ACHN (cell line): ENCODE results near the gene BRME1.
A peak's percentile ranks its signal among the peaks of the same experiment; 100 is the strongest.

Experiments used
- DNase-seq: peaks from one replicate; pipeline ENCODE4 v3.0.0-alpha.2; 2015
- in situ Hi-C: cut with HindIII; loops from 2 replicates; pipeline ENCODE4 v1.10.0; 2017; ENCODE audit warnings: low sequenced_read_pairs, low pct_ligation_motif_present, low pct_unique_long_range_greater_than_20kb

Gene BRME1

DNA sequence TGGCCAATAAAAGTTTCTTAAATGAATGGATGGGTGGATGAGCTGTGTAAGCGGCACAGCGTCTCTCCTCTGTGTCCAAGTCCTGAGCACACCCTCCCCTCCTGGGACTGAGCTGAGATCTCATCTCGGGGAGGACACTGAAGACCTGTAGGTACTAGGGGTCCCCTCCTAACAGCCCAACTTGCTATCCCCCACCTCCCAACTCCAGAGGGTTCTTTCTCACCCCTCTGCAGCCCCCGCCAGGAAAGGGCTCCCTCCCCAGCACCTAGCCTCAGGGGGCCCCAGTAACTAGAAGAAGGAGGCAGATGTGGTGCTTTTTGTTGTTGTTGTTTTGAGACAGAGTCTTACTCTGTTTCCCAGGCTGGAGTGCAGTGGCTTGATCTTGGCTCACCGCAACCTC, 30.1 kb downstream of the BRME1 start:
- no peak for DNase-seq
- in situ Hi-C loops: no loop called here

DNA sequence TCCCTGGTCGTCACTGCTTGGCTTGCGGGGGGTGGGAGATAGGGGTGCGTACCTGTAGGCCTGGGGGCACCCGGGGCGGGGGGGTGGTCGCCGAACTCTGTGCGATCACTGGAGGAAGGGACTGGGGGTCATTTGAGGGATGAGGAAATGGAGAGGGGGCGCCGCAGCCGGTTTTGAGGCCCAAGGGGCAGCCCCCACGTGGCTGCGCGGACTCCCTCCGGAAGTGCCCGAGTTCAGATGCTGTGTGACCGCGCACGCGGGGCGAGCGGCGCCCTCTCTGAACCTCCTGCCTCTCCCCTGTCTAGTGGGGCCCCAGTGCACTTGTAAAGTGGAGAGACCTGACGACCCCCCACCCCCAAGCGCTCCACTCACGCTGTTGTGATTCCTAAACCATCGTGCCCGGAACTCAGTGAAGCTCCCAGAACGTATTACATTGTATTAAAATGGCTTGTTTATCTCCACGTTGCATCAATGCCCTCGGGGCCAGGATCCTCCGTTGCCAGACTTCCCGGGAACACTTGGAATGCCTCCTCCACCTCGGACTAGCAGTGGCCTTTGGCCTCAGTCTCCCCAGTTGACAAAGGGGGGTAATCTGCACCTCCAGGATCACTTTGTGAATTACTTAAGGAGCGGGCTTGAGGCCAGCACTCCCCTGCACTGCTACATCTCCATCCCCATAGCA, 31.9 kb downstream of the BRME1 start:
- in situ Hi-C loops: no loop called here
- no peak for DNase-seq

DNA sequence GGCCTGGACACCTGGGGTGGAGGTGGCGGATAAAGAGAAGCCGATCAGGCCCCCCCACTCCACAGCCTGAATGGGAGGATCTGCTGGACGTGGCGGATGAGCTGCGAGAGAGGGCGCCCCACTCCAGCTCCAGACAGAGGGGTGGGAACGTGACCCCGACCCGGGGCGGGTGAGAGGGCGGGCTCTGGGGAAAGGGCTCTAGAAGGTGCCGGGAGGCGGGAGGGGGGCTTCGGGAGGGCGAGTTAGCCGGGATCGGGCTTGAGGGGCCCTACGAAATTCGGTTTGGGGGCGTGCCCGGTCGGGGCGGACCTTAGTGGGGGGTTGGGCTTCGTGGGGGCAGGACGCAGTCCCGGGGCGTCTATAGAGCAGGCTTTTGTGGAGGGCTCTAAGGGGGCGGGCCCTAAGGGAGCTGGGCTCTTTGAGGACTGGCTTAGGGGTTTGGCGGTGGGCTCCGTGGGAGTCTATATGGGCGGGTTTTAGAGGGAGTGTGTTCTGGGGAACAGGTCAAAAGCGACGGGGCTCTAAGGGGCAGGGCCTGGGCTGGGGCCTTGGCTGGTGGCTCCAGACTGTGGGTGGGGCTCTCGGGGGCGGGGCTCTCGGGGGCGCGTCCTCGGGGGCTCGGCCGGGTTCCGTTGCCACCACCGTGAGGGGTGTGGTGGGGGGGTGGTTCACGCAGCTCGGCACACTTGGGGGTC, 33.1 kb downstream of the BRME1 start:
- in situ Hi-C loops: no loop called here
- peak; percentile 53 for DNase-seq

DNA sequence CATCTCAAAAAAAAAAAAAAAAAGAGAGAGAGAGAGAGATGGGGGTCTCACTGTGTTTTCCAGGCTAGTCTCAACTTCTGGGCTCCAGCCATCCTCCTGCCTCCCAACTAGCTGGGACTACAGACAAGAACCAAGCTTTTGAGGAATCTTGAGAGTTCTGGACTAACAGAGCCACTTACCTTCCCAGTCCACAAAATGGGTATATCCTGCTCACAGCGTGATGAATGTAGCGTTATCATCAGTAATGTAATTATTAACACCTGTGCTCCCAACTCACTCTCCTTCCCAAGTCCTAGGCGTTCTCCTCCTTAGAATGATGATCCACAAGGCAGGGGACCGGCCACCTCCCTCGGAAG, 33.6 kb downstream of the BRME1 start:
- DNase-seq: no peak
- in situ Hi-C loops: no loop called here

DNA sequence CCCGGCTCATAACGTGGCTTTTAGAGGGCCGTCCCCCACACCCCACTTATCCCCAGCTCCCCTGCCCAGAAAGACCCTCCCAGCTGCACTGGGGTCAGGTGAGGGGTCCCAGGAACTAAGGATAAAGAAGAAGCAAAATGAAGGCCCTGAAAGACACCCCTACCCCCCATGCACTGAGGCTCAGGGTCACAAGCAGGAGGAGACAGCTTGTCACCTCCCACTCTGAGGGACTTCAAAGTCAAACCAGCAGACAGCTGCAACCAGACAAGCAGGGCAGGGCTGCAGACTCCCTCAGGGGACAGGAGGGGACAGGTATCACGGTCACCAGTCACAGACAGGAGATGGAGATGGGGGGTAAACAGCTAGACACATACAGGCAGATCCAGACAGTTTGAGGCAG, 35.0 kb downstream of the BRME1 start:
- in situ Hi-C loops: no loop called here
- DNase-seq: no peak

DNA sequence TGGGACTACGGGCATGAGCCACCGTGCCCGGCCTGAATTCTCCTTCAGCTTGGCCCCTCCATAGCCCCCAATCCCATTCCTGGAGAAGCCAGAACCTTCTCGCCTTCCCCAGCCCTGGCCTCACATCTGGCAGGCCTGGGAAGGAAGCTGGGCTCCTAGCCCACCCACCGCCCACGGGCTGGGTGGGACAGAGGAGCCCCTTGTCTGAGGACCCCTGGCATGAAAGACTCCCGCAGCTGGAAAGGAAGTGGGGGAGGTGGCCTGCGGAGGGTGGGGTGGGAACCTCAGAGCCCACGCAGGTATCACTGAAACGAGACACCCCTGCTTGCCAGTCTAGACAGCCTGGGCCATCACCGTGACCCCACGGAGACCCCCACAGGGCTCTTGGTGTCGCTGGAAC, 36.6 kb downstream of the BRME1 start:
- in situ Hi-C loops: no loop called here
- no peak for DNase-seq

DNA sequence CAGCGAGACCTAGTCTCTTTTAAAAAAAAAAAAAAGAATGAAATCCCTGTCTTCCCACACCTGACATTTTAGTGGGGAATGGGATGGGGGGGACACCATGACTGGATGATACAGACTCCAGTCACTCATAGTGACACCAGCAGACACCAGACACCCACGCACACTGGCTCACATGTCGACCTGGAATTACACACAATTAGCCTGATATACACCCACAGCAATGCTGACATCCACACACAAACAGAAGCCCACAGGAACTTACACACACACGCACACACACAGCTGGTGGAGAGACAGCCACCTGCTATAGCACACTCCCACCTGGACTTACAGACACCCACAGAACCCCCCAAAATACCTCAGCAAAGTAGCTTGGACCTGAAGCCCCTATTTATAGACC, 37.3 kb downstream of the BRME1 start:
- in situ Hi-C loops: no loop called here

DNA sequence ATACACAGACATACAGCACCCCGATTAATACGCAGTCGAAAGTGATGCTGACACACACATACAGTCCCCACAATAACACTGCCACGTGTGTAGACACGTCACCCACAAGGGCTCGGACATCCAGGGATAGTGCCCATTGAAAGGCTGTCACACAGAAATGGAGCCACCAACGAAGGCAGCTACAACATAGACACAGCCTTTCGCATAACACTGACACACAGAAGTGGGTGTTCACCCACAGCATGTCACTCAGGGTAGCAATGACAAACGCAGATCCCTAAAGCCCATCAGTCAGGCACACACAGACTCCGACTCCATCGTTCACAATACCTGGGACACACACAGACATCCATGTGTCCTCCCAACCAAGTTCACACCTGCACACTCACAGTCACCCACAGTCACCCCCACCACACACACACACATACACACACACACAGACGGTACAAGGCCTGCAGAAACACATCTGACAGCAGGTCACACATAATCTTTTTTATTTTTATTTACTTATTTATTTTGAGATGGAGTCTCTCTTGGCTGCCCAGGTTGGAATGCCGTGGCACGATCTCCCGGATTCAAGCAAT, 39.4 kb downstream of the BRME1 start:
- in situ Hi-C loops: no loop called here
- DNase-seq: no peak

More for the DNA sequence above, 37.3 kb downstream of the BRME1 start:
- no peak for DNase-seq

DNA sequence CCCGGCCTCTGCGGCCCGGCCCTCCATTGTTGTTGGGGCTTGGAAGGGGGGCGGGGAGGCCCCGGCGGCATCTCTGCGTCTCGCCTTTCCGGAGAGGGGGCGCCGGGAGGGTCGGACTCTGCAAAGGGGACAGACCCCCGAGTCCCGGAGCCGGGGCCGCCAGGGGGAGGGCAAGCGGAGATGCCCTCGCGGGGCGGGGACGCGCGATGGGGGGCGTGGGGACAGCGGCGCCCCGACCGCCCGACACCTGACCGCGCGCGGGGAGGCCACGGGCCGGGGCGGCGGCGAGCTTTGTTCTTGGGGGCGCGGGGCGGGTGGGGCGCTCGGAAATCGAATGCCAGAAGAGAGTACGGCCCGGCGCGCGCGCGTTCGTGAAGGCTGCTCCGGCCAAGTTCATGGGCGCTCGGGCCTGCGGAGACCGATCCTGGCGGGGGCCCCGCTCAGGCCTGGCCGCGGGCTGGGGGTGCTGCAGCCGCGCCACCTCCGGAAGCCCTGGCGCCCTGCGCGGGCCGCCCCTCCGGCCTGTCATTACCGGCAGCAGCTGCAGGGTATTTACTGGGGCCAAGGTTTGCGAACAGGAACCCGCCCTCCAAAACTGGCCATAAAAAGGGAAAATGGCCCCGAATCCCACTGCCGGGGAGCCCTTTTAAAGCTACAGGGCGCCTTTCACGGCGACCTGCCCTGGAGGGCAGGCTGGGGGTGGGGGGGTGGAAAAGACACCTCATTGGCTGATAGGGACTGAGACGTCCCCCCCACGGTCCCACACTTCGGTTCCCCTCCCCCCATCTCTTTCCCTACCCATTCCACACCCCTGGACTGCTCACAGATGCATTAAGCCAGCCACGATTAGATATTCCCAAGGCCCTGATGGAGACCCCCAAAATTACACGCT, 40.1 kb downstream of the BRME1 start:
- in situ Hi-C loops: no loop called here
- no peak for DNase-seq

DNA sequence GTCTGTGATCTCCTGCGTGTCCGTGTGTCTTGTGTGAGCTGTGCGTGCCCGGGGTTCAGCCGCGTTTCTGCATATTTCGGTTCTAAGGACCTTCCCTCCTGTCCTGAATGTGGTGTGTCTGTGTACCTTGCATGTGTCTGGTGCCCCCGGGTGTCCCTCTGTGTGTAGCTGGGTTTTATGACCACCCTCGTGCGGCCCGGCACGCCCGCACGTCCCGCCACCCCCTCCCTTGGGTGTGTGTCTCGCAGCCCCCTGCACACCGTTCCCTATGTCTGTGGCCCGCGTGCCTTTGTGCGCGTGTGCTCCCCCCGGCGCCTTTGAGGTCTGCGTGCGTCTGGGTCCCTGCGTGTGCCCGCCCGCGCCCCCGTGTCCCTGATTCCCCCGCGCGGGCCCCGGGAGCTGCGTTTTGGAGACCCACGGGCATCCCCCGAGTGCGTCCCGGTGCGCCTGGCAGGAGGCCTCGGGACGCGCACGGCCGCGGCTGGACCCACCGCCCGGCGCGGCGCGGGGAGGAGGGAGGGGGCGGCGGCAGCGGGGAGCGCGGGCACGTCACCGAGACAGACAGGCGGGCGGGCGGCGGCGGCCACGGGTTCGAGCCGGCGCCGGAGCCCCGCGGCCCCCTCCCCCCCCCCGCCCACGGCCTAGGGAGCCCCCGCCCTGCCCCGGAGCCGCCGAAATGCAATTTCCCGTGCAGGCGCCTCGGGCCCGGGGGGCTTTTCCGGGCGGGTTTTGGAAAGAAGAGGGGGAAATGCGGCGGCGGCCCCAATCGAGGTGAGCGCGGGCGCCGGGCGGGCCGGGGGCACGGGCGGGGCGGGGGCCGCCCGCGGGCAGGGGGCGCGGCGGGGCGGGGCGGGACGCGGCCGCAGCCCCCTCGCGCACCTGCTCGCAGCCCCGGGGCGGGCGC, 41.0 kb downstream of the BRME1 start:
- in situ Hi-C loops: no loop called here
- DNase-seq: no peak

DNA sequence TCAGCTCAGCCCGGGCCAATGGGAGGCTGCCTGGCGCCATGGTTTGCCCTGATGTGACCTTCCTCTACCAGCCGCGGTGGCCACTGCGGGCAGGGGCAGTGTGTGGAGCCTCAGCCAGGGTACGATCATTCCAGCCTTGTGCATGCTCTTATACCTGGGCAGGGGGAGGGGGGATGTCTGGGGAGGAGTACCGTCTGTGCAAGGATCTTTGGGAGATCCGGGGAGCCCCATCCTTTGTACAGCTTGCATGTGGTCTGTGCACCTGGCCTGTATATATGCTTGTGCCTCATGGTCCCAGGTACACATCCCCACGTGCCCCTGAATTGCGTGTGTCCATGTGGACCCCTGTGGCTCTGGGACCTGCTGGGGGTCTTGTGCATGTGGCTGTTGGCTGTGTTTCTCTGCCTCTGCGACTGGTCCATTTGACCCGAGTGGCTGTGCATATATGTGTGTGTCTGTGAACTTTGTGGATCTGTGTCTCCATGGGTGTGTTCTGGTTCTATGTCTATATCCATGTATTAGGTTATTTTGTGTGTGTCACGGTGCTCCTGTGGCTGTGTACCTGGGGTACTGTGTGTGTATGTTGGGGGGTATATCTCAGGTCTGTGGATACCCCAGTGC, 41.8 kb downstream of the BRME1 start:
- in situ Hi-C loops: no loop called here
- DNase-seq: no peak

DNA sequence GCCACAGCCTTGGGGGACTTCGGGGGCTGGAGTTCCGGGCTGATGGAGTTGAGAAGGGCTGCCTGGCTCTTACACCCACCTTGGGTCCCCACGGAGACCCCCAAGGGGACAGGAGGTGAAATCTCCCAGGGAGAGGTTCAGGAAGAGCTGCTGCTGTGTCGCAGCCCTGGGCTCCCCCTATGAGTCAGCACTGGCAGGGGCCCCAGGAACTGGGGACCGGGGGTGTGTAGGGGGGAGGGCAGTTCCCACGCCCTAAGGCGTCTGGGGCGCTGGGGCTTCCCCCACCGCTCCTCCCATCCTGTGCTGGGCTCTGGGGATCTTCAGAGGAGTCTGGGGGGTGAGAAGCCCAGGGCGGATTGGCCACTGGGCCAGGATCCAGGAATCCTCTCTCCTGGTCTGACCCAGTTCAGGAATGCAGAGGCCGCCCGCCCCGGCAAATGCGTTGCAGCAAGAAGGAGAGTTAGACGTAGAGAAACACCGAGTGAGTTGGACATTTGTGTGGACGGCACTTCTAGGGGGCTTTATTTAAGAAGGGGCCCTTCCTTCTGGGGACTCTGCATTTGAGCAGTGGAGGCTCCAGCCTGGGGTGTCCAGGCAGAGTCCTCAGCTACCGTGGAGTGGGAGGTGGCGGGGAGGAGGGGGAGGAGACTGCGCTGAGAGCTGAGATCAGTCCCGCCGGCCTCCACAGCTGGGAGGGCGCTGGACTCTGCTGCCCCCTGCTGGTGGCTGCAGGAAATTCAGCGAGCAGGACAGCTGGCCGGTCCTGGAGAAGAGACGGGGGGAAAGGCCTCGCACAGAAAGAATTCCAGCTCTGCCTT, 44.0 kb downstream of the BRME1 start:
- DNase-seq: peak; percentile 85
- in situ Hi-C loops: no loop called here

DNA sequence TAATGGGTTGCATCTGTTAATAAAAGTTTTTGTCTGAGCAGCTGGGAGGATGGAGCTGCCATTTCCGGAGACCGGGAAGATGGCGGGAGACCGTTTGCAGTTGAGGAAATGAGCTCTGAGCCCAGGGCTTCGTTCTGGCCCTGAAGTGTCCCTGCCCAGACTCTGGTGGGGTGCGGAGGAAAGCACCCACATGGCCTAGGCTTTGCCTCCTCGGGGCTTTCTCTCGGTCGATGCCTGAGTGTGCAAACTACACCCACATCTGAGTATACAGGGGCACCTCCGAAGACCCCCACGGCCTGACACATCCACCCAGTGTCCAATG, 44.6 kb downstream of the BRME1 start:
- no peak for DNase-seq
- in situ Hi-C loops: no loop called here

DNA sequence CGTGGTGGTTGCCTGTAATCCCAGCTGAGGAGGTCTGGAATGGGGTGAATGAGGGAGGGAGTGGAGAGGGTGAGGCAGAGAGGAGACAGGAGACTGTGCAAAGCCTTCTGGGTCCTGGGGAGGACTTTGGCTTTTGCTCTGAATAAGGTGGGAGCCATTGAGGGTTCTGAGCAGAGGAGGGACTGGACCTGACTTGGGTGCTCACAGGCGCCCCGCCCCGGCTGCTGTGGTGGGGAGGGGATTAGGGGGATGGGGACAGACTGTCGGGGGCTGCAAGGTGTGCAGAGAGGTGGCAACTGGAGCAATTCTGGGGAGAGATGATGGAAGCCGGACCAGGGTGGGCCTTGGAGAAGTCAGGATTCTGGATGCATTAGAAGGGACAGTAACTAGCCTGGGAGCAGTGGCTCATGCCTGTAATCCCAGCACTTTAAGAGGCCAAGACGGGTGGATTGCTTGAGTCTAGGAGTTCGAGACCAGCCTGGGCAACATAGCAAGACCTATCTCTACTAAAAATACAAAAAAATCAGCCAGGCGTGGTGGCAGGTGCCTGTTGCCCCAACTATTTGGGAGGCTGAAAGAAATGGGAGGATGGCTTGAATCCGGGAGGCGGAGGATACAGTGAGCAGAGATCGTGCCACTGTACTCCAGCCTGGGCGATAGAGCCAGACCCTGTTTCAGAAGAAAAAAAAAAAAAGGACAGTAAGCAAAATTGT, 45.1 kb downstream of the BRME1 start:
- in situ Hi-C loops: no loop called here
- no peak for DNase-seq

DNA sequence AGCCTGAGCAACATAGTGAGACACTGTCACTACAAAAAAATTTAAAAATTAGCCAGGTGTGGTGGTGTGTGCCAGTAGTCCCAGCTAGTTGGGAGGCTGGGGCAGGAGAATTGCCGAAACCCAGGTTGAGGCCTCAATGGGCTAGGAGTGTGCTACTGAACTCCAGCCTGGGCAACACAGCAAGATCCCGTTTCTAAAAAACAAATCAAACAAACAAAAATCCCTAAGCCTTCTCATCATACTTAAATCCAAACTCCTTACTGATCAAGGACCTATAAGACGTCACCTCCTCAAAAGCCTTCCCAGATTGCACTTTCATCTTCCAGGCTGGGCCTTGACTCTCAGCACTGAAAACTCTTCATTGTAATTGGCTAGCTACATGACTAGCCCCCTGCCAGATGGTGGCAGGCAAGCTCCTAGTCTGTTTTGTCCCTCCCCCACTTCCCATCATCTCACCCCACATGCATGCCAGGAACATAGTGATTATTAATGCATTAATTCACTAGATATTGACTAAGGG, 46.5 kb downstream of the BRME1 start:
- in situ Hi-C loops: no loop called here
- no peak for DNase-seq

DNA sequence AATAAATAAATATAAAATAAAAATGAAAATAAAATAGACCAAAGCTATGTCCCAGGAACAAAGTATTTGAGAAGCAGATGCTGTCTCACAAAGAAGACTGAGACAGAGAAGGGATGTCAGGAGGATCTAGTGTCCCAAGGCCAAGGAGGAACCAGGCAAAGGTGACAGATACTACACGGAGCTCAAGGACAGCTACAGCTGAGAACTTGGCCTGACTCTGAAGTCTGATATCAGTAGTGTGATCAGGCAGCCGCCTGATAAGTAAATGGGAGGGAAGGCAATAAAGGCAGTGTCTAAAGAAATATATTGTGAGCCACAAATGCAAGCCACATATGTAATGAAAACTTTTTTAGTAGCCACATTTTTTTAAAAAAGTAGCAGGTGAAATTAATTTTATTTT, 49.4 kb downstream of the BRME1 start:
- no peak for DNase-seq
- in situ Hi-C loops: no loop called here
